B cell (primary cell): ENCODE measurements around the gene ETAA1. TPM values are rescaled to one million over a fixed set of nuclear protein-coding genes. Genes with fewer than 3 reads are reported as not detected.

Source experiments
- ATAC-seq: fragments of 200-7000 bp; cut with Tn5 transposase; one replicate; pipeline ENCODE4 v1.10.0; 2021; ENCODE audit warnings: low read depth, mild to moderate bottlenecking, moderate number of reproducible peaks, moderate library complexity
- CTCF ChIA-PET: fragments of 350-600 bp; sonication (Branson Sonifier 250); formaldehyde crosslinking; loops from one replicate; lab custom pipeline; 2021; ENCODE audit warnings: antibody characterized with exemption, inconsistent platforms; lab: Charles Lee
- POLR2A ChIA-PET: fragments of 350-600 bp; sonication (Branson Sonifier 250); formaldehyde crosslinking; loops from one replicate; lab custom pipeline; 2021; ENCODE audit warnings: antibody characterized with exemption; lab: Charles Lee
- DNase-seq: peaks from one replicate; pipeline ENCODE4 v3.0.0; 2013
- H2AFZ ChIP-seq: 2 replicates; pipeline ENCODE4 v1.6.1; 2012; ENCODE audit warnings: mild to moderate bottlenecking, low read depth, low read length; ENCODE audit not compliant: insufficient read depth, poor library complexity, severe bottlenecking
- H3K27ac ChIP-seq, 2 donors: 1 replicate in 1 of 2; 2 replicates in 1 of 2; pipeline ENCODE4 v1.5.1; 2012 to 2013; ENCODE audit warnings: low read length in 2 of 2, mild to moderate bottlenecking in 2 of 2, moderate library complexity in 1 of 2
- H3K27me3 ChIP-seq, 4 experiments: fragments of 200-600 bp in 1 of 4; sonication (generic) in 1 of 4; replicated peaks in 1 of 4; 1 replicate in 2 of 4; 2 replicates in 2 of 4; pipeline versions ENCODE4 v1.6.1 to v1.7.0; 2013 to 2016; ENCODE audit warnings: low read length in 3 of 4, mild to moderate bottlenecking in 2 of 4, mixed read lengths in 1 of 4, moderate library complexity in 1 of 4; ENCODE audit not compliant: insufficient read depth in 4 of 4, control insufficient read depth in 3 of 4; ENCODE audit errors: control extremely low read depth in 1 of 4
- H3K36me3 ChIP-seq, 2 experiments: replicated peaks in 1 of 2; 1 replicate in 1 of 2; 2 replicates in 1 of 2; pipeline versions ENCODE4 v1.6.1 to v1.7.1; 2013; ENCODE audit warnings: low read length in 1 of 2; ENCODE audit not compliant: insufficient read depth in 2 of 2, control insufficient read depth in 1 of 2; ENCODE audit errors: control extremely low read depth in 1 of 2, extremely low read depth in 1 of 2
- H3K4me1 ChIP-seq, 2 donors: fragments of 200-600 bp in 1 of 2; sonication (generic) in 1 of 2; 1 replicate in 1 of 2; 2 replicates in 1 of 2; pipeline versions ENCODE4 v1.5.1 to v1.6.1; 2013 to 2017; ENCODE audit warnings: low read length in 2 of 2; ENCODE audit not compliant: control insufficient read depth in 2 of 2, insufficient read depth in 2 of 2
- H3K4me2 ChIP-seq: replicated peaks from 2 replicates; pipeline ENCODE3; 2012; ENCODE audit warnings: mild to moderate bottlenecking, low read depth, low read length; ENCODE audit not compliant: poor library complexity, severe bottlenecking
- H3K4me3 ChIP-seq, 5 experiments: fragments of 200-600 bp in 1 of 5; sonication (generic) in 1 of 5; 1 replicate in 3 of 5; 2 replicates in 2 of 5; pipeline versions ENCODE4 v1.5.1 to v1.7.0; 2011 to 2016; ENCODE audit warnings: low read length in 4 of 5, mild to moderate bottlenecking in 4 of 5, low read depth in 2 of 5, control low read depth in 1 of 5, moderate library complexity in 1 of 5; ENCODE audit not compliant: insufficient read depth in 1 of 5; ENCODE audit errors: control extremely low read depth in 1 of 5, extremely low read depth in 1 of 5
- H3K79me2 ChIP-seq: fragments of 200-600 bp; sonication (generic); one replicate; pipeline ENCODE4 v1.6.0; 2016; ENCODE audit warnings: low read length; ENCODE audit not compliant: control insufficient read depth, insufficient read depth
- H3K9ac ChIP-seq: fragments of 200-600 bp; sonication (generic); 2 replicates; pipeline ENCODE4 v1.6.1; 2017; ENCODE audit warnings: mild to moderate bottlenecking, low read length, moderate library complexity
- H3K9me3 ChIP-seq, 3 donors: one replicate each; pipeline versions ENCODE4 v1.6.1 to v1.7.1; 2013; ENCODE audit warnings: low read length in 2 of 3; ENCODE audit not compliant: control insufficient read depth in 2 of 3, insufficient read depth in 1 of 3; ENCODE audit errors: control extremely low read depth in 1 of 3
- H4K20me1 ChIP-seq: 2 replicates; pipeline ENCODE4 v1.6.0; 2012; ENCODE audit warnings: mild to moderate bottlenecking, low read length; ENCODE audit not compliant: insufficient read depth, control insufficient read depth, poor library complexity, severe bottlenecking
- H3K27ac Mint-ChIP-seq: one replicate; pipeline ENCODE4 v1.8.0; 2021; ENCODE audit warnings: mixed read lengths
- H3K27me3 Mint-ChIP-seq: one replicate; pipeline ENCODE4 v1.8.0; 2021; ENCODE audit warnings: mixed read lengths
- H3K4me1 Mint-ChIP-seq: one replicate; pipeline ENCODE4 v1.8.0; 2021; ENCODE audit warnings: mixed read lengths
- H3K4me3 Mint-ChIP-seq: one replicate; pipeline ENCODE4 v1.8.0; 2021; ENCODE audit warnings: mixed read lengths
- H3K9me3 Mint-ChIP-seq: one replicate; pipeline ENCODE4 v1.8.0; 2022; ENCODE audit warnings: mixed read lengths; ENCODE audit not compliant: insufficient read depth
- CTCF ChIP-seq: fragments of 200-600 bp; IDR thresholded peaks from one replicate; pipeline ENCODE4 v1.8.0; 2022; ENCODE audit warnings: antibody characterized with exemption, mild to moderate bottlenecking
- EZH2 ChIP-seq: IDR thresholded peaks from 2 replicates; pipeline ENCODE4 v1.6.1; 2012; ENCODE audit warnings: borderline replicate concordance, low read depth, mild to moderate bottlenecking, moderate library complexity, low read length; ENCODE audit not compliant: insufficient read depth, poor library complexity, severe bottlenecking
- WGBS: methylation state at CpG from one replicate; pipeline ENCODE4 v1.1.5; 2013; ENCODE audit warnings: missing lambda C conversion rate; ENCODE audit not compliant: insufficient coverage; 5-methylcytosine and 5-hydroxymethylcytosine counted together
- intact Hi-C: fragments of 100-400 bp; cut with micrococcal nuclease; formaldehyde crosslinking; loops from one replicate; pipeline ENCODE4 v1.10.0; 2022
- polyA plus RNA-seq: library from polyadenylated mRNA; depleted of rRNA; stranded (reverse); fragments of >200 nt; gene quantifications from 2 replicates; pipeline ENCODE4 v1.2.3, GENCODE V29; 2012
- total RNA-seq, 2 donors: library from RNA; stranded (reverse); fragments of 120-200 nt in 1 of 2; gene quantifications; 1 replicate in 1 of 2; 2 replicates in 1 of 2; pipeline versions ENCODE4 v1.2.3 to v1.2.4, GENCODE V29; 2013 to 2022

ETAA1 gene
- total and polyA plus RNA-seq, 2 donors (not counting 1 experiment from before 2014, with no cell fraction given): 6.2 to 15.3 TPM

GRCh38 chr2:67399144-67399543 lies 2.0 kb downstream of the ETAA1 start:
- H3K36me3 ChIP-seq: peaks cover 1 to 9% of the 10 kb centered on the region in 2 experiments
- H2AFZ ChIP-seq: no peak overlapping the region
- Mint-ChIP-seq H3K4me1 (peaks cover 15% of the 10 kb centered on the region), H3K27ac (no peak overlapping the region), H3K4me3 (no peak overlapping the region), H3K27me3 (no peaks in the 10 kb centered on the region), H3K9me3 (no peaks in the 10 kb centered on the region)
- H3K9me3 ChIP-seq: no peaks in the 10 kb centered on the region
- H3K79me2 ChIP-seq: peaks cover 4% of the 10 kb centered on the region
- no peaks in the 10 kb centered on the region for H3K27me3 ChIP-seq
- H3K4me2 ChIP-seq: no peak overlapping the region
- DNase-seq (no peak), ATAC-seq (no peak)
- H3K27ac ChIP-seq: no peak overlapping the region
- H3K4me3 ChIP-seq: no peak overlapping the region
- intact Hi-C loops: no loop called here
- TF ChIP-seq EZH2: no peak
- TF ChIP-seq CTCF: no peak
- H3K4me1 ChIP-seq: peaks cover 0 to 4% of the 10 kb centered on the region in 2 donors
- H4K20me1 ChIP-seq: no peaks in the 10 kb centered on the region
- H3K9ac ChIP-seq: no peak overlapping the region
- no CpG with 5 or more reads among the region's 2 CpGs for whole genome bisulfite sequencing
- ChIA-PET POLR2A (no interaction called here), CTCF (no interaction called here)

GRCh38 chr2:67399831-67400489 lies 2.8 kb downstream of the ETAA1 start:
- H3K4me3 ChIP-seq: no peak overlapping the region
- H3K9ac ChIP-seq: no peak overlapping the region
- H3K27ac ChIP-seq: no peak overlapping the region
- CTCF ChIA-PET: no interaction called here
- H3K36me3 ChIP-seq: peaks cover 1 to 16% of the 10 kb centered on the region in 2 experiments
- intact Hi-C loops: no loop called here
- peaks cover 4% of the 10 kb centered on the region for H3K79me2 ChIP-seq
- Mint-ChIP-seq H3K4me1 (peaks cover 17% of the 10 kb centered on the region), H3K4me3 (no peak overlapping the region), H3K27ac (no peak overlapping the region), H3K9me3 (no peaks in the 10 kb centered on the region), H3K27me3 (no peaks in the 10 kb centered on the region)
- peaks cover 0 to 4% of the 10 kb centered on the region in 2 donors for H3K4me1 ChIP-seq
- ATAC-seq (no peak), DNase-seq (no peak)
- POLR2A ChIA-PET: no interaction called here
- no peaks in the 10 kb centered on the region for H4K20me1 ChIP-seq
- WGBS: no CpG with 5 or more reads among the region's 3 CpGs
- no peak overlapping the region for H3K4me2 ChIP-seq
- no peak overlapping the region for H2AFZ ChIP-seq
- H3K27me3 ChIP-seq: no peaks in the 10 kb centered on the region
- no peak for TF ChIP-seq CTCF
- TF ChIP-seq EZH2: no peak
- H3K9me3 ChIP-seq: no peaks in the 10 kb centered on the region
